HG03457 (cell line): Measurements from ENCODE around the gene EPHA2.
"Not testable (repeated sequence)": the region's sequence is repeated elsewhere in the genome, so short reads cannot be mapped to it uniquely, and the experiment has no call there.

Source experiments
- ATAC-seq: cut with Tn5 transposase; IDR thresholded peaks from one replicate; pipeline ENCODE4 v1.9.1; 2021; ENCODE audit warnings: moderate number of reproducible peaks; ENCODE audit not compliant: unreplicated experiment

The EPHA2 gene

DNA sequence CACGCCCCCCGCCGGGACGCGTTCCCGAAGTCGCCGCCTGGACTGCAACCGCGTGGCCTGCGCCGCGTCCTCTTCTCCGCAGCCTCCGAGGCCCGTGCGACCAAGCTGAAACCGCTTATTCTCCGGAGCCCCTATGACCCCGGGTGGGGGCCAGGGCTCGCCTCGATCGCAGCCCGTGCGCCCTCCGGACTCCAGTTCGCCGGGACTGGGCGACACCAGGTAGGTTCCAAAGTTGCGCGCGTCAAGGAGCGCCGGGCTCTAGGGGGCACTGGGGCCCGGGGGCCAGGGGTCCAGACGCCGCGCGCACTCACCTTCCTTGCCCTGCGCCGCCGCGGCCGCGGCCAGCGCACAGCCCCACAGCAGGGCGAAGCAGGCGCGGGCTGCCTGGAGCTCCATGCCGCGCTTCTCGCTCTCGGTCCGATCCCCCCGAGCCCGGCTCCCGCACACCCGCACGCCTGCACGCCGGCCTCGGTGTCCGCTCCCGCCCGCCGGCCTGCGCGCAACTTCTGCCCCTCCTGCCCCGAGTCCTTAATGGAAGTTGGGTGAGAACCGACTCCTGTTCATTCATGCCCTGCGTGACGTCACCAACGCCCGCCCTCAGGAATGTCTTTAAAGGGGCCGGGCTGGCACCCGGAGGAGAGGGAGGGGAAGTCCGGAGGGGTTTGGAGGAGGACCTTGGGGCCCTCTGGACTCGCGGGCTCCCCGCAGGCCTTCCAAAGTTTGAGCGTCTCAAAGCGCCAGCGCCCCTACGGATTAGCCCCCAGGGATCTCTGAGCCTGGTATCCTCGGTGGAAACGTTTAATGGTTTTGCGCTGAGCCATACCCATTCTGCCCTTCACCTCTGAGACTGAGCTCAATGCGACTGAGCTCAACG is at the start of gene EPHA2:
Gene EPHA2, minus strand, starts transcription at position 533 of the 874 bp plus-strand sequence. Its CDS starts 137 bp downstream, at position 396.
- no peak for ATAC-seq

DNA sequence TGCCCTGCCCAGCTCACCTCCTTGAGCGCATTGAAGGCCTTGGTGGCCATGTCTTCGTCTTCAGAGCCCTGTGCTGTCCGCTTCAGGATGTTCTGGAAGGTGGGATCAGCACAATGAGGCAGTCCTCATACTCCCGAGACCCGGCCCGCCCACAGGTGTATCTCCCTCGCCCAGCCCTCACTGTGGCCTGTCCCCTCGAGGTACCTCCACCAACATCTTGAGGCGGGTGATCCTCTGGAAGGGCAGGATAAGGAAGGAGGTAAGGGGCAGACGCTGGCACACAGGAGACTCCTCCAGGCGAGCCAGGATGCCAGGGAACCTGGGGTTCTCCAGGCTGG is 49.4 kb upstream of the EPHA2 start:
- no peak for ATAC-seq

- no peak for ATAC-seq
These were observed 48.9 kb upstream of the EPHA2 start for GRCh38 chr1:16204634-16205333.

GRCh38 chr1:16204216-16204615 is 48.3 kb upstream of the EPHA2 start:
- no peak for ATAC-seq

DNA sequence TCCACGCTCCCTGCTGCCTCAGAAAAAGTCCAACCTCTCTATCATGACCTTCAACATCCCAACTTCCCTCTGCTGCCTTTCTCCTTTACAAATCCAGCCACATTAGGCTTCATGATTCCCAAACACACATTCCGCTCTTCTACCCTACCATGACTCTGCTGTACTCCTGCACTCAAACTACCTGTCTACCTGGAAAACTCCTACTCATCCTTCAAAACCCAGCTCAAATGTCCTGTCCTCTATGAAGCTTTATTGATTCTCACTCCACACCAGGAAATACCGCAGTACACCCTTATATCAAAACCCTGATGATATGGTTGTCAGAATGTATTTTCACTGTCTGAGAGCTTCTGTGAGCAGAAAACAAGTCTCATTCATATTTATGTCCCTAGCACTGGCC is 47.7 kb upstream of the EPHA2 start:
- no peak for ATAC-seq

GRCh38 chr1:16202281-16203210 is 46.7 kb upstream of the EPHA2 start:
- no peak for ATAC-seq

DNA sequence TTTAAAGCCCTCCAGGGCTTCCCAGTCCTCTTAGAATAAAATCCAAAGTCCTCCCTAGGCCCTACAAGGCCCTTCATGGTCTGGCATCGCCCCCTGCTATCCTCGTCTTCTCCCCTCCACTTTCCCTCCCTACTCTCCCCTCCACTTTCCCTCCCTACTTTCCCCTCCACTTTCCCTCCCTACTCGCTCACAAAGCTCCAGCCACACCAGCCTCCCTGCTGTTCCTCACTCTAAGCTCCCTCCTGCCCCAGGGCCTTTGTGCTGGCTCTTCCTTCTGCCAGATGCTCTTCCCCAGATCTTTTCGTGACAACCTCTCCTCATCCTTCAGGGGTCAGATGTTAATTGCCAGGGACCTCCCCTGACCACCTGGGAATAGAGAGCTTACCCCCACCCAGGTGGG is 43.8 kb upstream of the EPHA2 start:
- ATAC-seq = no peak

DNA sequence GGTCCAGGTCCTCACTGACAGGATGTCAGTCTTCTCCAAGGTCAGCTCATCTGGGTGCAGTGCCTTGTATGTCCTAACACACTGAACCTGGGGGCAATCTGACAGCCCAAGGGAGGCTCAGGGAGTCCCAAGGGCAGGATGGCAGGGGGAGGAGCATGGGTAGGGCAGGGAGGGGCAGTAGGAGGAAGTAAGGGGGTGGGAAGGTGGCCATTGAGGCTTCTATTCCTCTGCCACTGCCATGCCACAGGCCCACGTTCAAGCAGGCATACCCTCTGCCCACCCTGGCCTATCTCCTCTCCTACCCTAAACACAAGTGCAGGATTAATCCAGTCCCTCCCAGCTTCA is 43.3 kb upstream of the EPHA2 start:
- ATAC-seq = no peak

DNA sequence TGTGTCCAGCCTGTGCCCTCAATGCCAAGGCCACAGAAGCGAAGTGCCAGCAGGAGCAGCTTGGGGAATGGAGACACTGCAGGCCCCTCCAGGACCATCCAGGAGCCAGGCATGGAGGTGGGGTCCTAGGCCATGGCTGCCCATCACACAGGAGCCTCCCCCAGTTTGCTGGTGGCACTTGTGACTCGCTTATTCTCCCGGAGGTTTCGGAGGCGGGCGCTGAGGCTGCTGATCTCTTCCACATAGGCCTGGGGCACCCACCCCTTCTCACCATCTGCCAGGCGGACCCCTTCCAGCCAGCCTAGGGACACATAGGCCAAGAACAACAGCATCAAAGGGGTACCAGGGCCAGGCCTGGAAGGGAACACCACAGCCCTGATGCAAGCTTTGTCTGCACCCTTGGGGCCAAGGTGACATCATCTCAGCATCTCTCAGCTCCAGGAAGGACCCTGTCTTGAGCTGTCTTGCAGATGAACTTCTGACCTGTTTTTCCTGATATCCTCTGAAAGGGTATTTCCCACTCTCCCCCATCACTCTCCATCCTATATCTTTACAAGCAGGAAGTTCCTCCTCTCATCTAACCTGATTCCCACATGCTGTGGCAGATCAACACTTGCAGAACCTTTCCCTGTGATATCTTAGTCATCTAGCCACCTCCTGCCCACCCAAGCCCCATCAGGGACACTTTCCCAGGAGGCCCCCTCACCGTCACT is 42.7 kb upstream of the EPHA2 start:
- ATAC-seq = no peak

DNA sequence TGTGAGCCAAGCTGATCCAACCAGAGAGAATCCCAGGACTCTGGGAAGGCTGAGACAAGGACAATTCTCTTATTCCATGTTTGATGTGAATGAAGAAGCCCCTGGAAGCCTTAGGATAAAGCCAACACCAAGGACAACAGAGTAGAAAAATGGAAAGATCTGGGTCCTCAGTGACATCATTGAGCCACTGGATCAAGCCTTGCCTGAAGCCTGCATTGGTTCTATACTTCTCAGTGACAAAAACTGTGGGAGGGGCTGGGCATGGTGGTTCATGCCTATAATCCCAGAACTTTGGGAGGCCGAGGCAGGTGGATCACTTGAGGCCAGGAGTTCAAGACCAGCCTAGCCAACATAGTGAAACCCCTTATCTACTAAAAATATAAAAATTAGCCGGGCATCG is 41.0 kb upstream of the EPHA2 start:
- no peak for ATAC-seq

GRCh38 chr1:16196139-16196538 is 40.3 kb upstream of the EPHA2 start:
- not testable (repeated sequence) for ATAC-seq

DNA sequence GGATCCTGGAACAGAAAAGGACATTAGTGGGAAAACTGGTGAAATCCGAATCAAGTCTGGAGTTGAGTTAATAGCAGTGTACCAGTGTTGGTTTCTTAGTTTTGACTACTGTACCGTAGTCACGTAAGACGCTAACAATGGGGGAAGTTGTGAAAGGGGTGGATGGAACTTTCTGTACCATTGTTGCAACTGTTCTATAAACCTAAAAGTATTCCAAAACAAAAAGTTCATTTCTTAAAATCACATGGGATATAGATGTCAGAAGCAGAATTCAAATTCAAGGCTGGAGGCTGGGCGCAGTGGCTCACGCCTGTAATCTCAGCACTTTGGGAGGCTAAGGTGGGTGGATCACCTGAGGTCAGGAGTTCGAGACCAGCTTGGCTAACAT is 39.6 kb upstream of the EPHA2 start:
- no peak for ATAC-seq

GRCh38 chr1:16191916-16192546 is 36.2 kb upstream of the EPHA2 start:
- no peak for ATAC-seq

DNA sequence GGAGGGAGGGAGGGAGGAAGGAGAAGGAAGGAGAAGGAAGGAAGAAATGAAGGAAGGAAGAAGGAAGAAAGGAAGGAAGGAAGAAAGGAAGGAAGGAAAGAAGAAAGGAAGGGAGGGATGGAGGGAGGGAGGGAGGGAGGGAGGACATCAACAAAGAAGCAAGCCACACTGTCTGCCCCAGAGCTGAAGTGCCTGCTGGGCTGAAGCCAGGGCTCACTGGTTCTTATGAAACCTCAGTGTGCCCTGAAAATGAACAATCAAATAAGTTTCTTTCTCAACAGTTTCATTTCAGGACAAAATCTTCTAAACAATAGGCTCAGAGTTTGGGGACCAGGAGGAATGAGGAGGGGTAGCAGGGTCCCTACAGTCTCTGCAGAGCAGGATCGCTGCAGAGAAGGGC is 35.4 kb upstream of the EPHA2 start:
- ATAC-seq = no peak

DNA sequence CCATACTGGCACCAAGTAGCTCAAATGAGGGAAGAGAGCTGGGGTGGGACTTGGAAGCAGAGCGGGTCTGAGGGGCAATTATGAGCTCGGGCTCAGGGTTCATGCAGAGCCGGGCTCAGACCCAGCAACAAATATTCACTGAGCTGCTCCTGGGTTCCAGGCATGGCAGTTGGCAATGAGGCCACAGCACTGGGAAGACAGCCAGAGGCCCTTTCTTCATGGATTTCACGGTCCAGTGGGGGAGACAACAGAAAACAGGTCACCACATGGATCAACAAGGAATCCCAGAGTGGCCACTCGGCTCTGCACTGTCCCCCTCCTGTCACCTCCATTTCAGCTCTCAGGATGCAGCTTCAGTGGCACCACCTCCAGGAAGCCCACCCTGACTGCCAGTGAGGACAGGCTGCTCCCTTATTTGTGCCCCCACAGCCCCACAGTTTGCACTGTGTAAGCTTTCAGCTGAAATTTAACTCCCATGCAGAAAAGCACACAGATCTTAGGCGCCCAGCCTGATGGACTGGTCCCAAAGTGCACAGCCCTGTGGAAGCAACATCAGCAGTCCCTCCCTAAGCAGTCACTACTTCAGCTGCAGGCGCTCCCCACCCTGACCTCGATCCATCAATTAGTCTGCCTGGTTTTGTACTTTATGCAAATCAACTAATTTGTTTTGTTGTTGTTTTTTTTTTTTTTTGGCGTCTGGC is 34.2 kb upstream of the EPHA2 start:
- ATAC-seq = no peak

GRCh38 chr1:16189003-16189402 is 33.1 kb upstream of the EPHA2 start:
- ATAC-seq = no peak

DNA sequence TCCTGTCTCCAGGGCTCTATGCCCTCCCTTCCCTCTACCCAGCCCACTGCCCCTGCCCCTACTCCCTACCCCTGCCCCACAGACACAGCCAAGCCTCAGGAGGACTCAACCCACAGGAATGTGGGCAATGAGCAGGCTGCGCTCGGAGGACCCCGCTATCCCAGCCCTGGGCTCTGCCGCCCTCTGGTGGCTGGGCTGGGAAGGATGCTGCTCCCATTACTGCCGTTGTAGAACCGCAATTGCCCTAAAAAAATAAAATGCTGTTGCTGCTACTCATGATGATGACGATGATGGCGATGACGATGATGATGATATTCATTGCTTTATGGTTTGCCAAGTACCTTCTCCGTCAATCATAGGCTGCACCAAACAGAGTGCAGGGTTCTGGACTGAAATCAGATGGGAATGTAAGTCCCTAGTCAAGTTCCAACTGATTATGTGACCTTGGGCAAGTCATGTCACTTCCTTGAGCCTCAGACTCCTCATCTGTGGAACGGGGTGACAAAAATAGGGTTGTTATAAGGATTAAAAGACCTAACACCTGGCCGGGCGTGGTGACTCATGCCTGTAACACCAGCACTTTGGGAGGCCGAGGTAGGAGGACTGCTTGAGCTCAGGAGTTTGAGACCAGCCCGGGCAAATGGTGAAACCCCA is 32.0 kb upstream of the EPHA2 start:
- ATAC-seq = no peak

GRCh38 chr1:16186655-16187235 is 30.9 kb upstream of the EPHA2 start:
- ATAC-seq = no peak
